ENCODE data around the gene SHISA6. TPM values are rescaled to one million over a fixed set of nuclear protein-coding genes. Genes with fewer than 3 reads are reported as not detected.

SHISA6 gene
- total and polyA plus RNA-seq, 2 donors (not counting 1 experiment from before 2014, with no cell fraction given): not detected

DNA sequence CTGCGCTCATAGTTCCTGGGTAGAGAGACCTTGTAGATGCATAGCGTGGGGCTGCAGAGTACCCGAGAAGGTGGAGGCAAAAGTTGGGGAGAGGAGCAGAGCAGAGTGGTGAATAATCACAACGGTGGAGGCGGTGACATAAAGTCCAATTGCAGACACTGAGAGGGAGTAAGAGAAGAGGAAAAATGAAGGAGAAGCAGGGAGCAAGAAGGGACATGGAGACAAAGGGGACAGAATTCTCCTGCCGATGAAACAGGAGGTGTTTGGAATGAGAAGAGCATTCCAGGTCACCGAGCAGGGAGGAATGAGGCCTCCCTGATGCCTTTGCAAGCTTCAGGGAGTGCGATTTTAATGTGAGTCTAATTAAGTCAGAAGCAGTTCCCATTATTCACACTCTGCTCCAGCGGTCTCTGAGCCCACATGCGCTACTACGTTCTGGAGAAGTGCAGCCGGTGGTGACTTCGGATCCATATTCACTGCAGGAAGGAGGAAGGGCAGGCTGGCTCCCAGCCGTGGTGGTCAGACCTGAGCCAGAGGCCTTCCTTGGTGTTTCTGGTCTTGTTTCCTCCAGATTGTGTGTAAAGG, 249.2 kb downstream of the SHISA6 start:
- DNase-seq (ENCODE audit: low read depth in 2 of 2): no peak
- Histone ChIP-seq H3K27me3 (ENCODE audit: control insufficient read depth, insufficient read depth, low read length) (no peaks in the 10 kb centered on the region), H2AFZ (ENCODE audit: low read length) (no peak overlapping the region), H4K20me1 (ENCODE audit: control insufficient read depth, extremely low read depth, insufficient read depth, low read length) (no peaks in the 10 kb centered on the region), H3K9me3 (ENCODE audit: control insufficient read depth, insufficient read depth, low read depth, low read length) (no peaks in the 10 kb centered on the region), H3K27ac (ENCODE audit: insufficient read depth, low read length) (no peak overlapping the region), H3K9ac (ENCODE audit: insufficient read depth, low read length) (no peak overlapping the region), H3K79me2 (ENCODE audit: control insufficient read depth, insufficient read depth, low read length) (no peaks in the 10 kb centered on the region), H3K4me1 (ENCODE audit: control insufficient read depth, extremely low read depth, insufficient read depth, low read length) (no peaks in the 10 kb centered on the region), H3K36me3 (ENCODE audit: control insufficient read depth, insufficient read depth, low read length) (no peaks in the 10 kb centered on the region), H3K4me3 (replicated peaks in 1 of 4; ENCODE audit: control extremely low read depth in 1 of 4, insufficient read depth in 1 of 4, low read depth in 3 of 4, low read length in 4 of 4) (no peak overlapping the region), H3K4me2 (ENCODE audit: extremely low read depth, insufficient read depth, low read length) (no peak overlapping the region)
- TF ChIP-seq EZH2 (IDR thresholded peaks at IDR 0.05; ENCODE audit: low read length, missing control alignments): no peak
- TF ChIP-seq, protein P1, sequence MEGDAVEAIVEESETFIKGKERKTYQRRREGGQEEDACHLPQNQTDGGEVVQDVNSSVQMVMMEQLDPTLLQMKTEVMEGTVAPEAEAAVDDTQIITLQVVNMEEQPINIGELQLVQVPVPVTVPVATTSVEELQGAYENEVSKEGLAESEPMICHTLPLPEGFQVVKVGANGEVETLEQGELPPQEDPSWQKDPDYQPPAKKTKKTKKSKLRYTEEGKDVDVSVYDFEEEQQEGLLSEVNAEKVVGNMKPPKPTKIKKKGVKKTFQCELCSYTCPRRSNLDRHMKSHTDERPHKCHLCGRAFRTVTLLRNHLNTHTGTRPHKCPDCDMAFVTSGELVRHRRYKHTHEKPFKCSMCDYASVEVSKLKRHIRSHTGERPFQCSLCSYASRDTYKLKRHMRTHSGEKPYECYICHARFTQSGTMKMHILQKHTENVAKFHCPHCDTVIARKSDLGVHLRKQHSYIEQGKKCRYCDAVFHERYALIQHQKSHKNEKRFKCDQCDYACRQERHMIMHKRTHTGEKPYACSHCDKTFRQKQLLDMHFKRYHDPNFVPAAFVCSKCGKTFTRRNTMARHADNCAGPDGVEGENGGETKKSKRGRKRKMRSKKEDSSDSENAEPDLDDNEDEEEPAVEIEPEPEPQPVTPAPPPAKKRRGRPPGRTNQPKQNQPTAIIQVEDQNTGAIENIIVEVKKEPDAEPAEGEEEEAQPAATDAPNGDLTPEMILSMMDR (conservative IDR thresholded peaks at IDR 0.05 in 1 of 2, IDR thresholded peaks at IDR 0.05 in 1 of 2; ENCODE audit: low read depth in 1 of 2, low read length in 2 of 2): no peak

DNA sequence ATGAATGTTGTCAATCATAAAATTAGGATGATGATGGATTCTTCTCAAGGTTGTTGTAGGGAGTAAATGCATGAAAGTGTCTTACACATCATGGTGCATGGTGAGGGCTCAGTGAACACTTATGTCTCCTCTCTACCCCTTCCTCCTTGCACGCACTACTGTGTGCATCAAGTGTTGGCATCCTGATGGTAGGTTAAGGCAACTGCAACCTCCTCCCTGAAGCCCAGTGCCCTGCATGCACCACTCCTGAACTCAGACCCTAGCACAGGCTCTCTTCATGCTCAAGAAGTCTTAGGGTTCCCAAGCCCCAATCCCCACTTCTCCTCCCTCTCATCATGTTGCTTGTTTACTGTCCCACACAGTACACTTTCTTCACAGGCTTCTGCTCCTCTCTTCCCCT, 251.5 kb downstream of the SHISA6 start:
- no peaks in the 10 kb centered on the region for H3K79me2 ChIP-seq (ENCODE audit: control insufficient read depth, insufficient read depth, low read length)
- no peak for TF ChIP-seq EZH2 (IDR thresholded peaks at IDR 0.05; ENCODE audit: low read length, missing control alignments)
- TF ChIP-seq, protein P1 (conservative IDR thresholded peaks at IDR 0.05 in 1 of 2, IDR thresholded peaks at IDR 0.05 in 1 of 2; ENCODE audit: low read depth in 1 of 2, low read length in 2 of 2): no peak
- H3K9ac ChIP-seq (ENCODE audit: insufficient read depth, low read length): no peak overlapping the region
- H3K27ac ChIP-seq (ENCODE audit: insufficient read depth, low read length): no peak overlapping the region
- no peaks in the 10 kb centered on the region for H3K27me3 ChIP-seq (ENCODE audit: control insufficient read depth, insufficient read depth, low read length)
- no peak for DNase-seq (ENCODE audit: low read depth in 2 of 2)
- H3K4me2 ChIP-seq (ENCODE audit: extremely low read depth, insufficient read depth, low read length): no peak overlapping the region
- H2AFZ ChIP-seq (ENCODE audit: low read length): no peak overlapping the region
- H3K4me3 ChIP-seq (replicated peaks in 1 of 4; ENCODE audit: control extremely low read depth in 1 of 4, insufficient read depth in 1 of 4, low read depth in 3 of 4, low read length in 4 of 4): no peak overlapping the region
- no peaks in the 10 kb centered on the region for H3K4me1 ChIP-seq (ENCODE audit: control insufficient read depth, extremely low read depth, insufficient read depth, low read length)
- no peaks in the 10 kb centered on the region for H3K36me3 ChIP-seq (ENCODE audit: control insufficient read depth, insufficient read depth, low read length)
- no peaks in the 10 kb centered on the region for H3K9me3 ChIP-seq (ENCODE audit: control insufficient read depth, insufficient read depth, low read depth, low read length)
- no peaks in the 10 kb centered on the region for H4K20me1 ChIP-seq (ENCODE audit: control insufficient read depth, extremely low read depth, insufficient read depth, low read length)

DNA sequence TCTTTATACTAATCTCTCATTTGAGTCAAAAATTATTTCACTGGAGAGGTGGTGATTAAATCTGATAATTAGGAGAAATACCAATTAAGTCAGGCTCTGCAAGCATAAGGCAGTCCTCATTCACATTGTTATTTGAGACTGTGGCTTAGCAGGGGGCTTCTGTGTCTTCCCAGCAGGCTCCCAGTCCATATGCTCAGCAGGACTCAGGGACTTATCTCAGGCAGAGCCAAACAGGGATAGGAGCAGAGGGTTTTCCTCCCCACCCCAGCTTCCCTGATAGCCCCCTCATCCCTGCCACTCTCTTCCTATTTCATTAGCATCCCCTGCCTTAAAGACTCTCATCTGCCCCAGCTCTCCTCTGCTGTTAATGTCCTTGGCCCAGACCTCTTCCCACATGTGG, 252.9 kb downstream of the SHISA6 start:
- Histone ChIP-seq H3K79me2 (ENCODE audit: control insufficient read depth, insufficient read depth, low read length) (no peaks in the 10 kb centered on the region), H2AFZ (ENCODE audit: low read length) (no peak overlapping the region), H3K4me2 (ENCODE audit: extremely low read depth, insufficient read depth, low read length) (no peak overlapping the region), H3K9ac (ENCODE audit: insufficient read depth, low read length) (no peak overlapping the region), H3K9me3 (ENCODE audit: control insufficient read depth, insufficient read depth, low read depth, low read length) (no peaks in the 10 kb centered on the region), H3K4me3 (replicated peaks in 1 of 4; ENCODE audit: control extremely low read depth in 1 of 4, insufficient read depth in 1 of 4, low read depth in 3 of 4, low read length in 4 of 4) (no peak overlapping the region), H3K36me3 (ENCODE audit: control insufficient read depth, insufficient read depth, low read length) (no peaks in the 10 kb centered on the region), H3K4me1 (ENCODE audit: control insufficient read depth, extremely low read depth, insufficient read depth, low read length) (no peaks in the 10 kb centered on the region), H3K27ac (ENCODE audit: insufficient read depth, low read length) (no peak overlapping the region), H4K20me1 (ENCODE audit: control insufficient read depth, extremely low read depth, insufficient read depth, low read length) (no peaks in the 10 kb centered on the region), H3K27me3 (ENCODE audit: control insufficient read depth, insufficient read depth, low read length) (no peaks in the 10 kb centered on the region)
- no peak for TF ChIP-seq EZH2 (IDR thresholded peaks at IDR 0.05; ENCODE audit: low read length, missing control alignments)
- TF ChIP-seq, protein P1 (conservative IDR thresholded peaks at IDR 0.05 in 1 of 2, IDR thresholded peaks at IDR 0.05 in 1 of 2; ENCODE audit: low read depth in 1 of 2, low read length in 2 of 2): no peak
- no peak for DNase-seq (ENCODE audit: low read depth in 2 of 2)

Data from fibroblast of lung (primary cell).